Activated naive CD4-positive, alpha-beta T cell treated with anti-CD3 and anti-CD28 coated beads, Interleukin-2, amount 10 ng/mL, durations not matched to agents 5 hours and 36 hours (primary cell): ENCODE results near the gene MYO7A. TPM values are rescaled to one million over a fixed set of nuclear protein-coding genes. Genes with fewer than 3 reads are reported as not detected.

Source experiments
- total RNA-seq, 2 experiments: library from RNA; stranded (reverse); gene quantifications; one replicate each; pipeline ENCODE4 v1.2.3, GENCODE V29; 2021

MYO7A gene
- total RNA-seq = not detected

DNA sequence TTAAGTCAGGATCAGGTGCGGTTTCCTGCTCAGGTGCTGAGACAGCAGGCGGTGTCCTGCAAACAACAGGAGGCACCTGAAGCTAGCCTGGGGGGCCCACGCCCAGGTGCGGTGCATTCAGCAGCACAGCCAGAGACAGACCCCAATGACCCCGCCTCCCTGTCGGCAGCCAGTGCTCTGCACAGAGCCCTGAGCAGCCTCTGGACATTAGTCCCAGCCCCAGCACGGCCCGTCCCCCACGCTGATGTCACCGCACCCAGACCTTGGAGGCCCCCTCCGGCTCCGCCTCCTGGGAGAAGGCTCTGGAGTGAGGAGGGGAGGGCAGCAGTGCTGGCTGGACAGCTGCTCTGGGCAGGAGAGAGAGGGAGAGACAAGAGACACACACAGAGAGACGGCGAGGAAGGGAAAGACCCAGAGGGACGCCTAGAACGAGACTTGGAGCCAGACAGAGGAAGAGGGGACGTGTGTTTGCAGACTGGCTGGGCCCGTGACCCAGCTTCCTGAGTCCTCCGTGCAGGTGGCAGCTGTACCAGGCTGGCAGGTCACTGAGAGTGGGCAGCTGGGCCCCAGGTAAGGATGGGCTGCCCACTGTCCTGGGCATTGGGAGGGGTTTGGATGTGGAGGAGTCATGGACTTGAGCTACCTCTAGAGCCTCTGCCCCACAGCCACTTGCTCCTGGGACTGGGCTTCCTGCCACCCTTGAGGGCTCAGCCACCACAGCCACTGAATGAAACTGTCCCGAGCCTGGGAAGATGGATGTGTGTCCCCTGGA lies at the start of gene MYO7A:
Gene MYO7A, plus strand, starts transcription at position 327 of the 772 bp plus-strand sequence. CDS start 2,389 bp downstream, outside the sequence.

DNA sequence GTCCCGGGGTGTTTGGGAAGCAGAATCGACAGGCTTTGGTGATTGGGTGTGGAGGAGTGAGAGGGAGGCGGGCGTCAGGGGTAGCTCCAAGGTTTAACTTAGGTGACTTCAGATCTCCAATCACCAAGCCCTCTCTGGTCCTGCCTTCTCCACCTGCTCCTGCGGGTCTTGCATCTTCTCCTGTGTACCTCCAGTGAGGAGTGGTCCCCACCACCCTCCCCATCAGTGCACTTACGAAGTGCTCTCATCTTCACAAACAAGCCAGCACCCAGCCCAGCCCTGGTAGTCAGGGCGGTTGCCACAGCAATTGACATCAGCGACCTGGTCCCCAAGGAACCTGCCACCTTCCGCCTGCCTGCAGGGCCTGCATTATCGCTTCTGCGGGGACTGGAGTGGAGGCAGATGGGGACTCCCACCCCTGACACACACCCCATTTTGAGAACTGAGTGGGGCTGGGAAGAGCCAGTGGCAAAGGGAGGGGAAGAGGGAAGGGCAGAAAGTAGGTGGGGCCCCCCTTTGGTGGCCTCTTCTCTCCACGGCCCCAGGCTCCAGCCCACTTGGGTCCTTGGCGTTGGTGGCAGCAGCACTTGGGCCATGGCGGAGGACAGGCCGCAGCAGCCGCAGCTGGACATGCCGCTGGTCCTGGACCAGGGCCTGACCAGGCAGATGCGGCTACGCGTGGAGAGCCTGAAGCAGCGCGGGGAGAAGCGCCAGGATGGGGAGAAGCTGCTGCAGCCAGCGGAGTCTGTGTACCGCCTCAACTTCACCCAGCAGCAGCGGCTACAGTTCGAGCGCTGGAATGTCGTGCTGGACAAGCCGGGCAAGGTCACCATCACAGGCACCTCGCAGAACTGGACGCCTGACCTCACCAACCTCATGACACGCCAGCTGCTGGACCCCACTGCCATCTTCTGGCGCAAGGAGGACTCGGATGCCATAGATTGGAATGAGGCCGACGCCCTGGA lies 25.5 kb upstream of the MYO7A start, which contains the start of gene OMP:
Gene OMP, plus strand, starts transcription at position 595 of the 965 bp plus-strand sequence. Its CDS starts 0 bp downstream, at position 595.

Other genes starting within 250 kb of the MYO7A start
- gene B3GNT6, start 93.8 kb upstream of the MYO7A start, total RNA-seq = not detected
- 1 to 10 TPM; 2.8 to 3.7 TPM for gene CAPN5, start 61.3 kb upstream of the MYO7A start, total RNA-seq
- not detected for gene OMP, start 25.4 kb upstream of the MYO7A start, total RNA-seq
- not detected for gene GDPD4, start 173.4 kb downstream of the MYO7A start, total RNA-seq